Body of pancreas (tissue), 4 donors: ENCODE measurements around the gene UBQLN4. TPM values are rescaled to one million over a fixed set of nuclear protein-coding genes. Genes with fewer than 3 reads are reported as not detected.

Experiments used
- ATAC-seq: fragments of 150-250 bp; one replicate; pipeline ENCODE4 v1.9.1; 2016
- DNase-seq, 4 donors: peaks; one replicate each; pipeline ENCODE4 v3.0.0-alpha.2; 2019
- H3K27ac ChIP-seq, 4 donors: fragments of 200-600 bp; sonication (generic); 1 replicate in 3 of 4; 2 replicates in 1 of 4; pipeline versions ENCODE4 v1.5.1 to v1.6.1; 2016 to 2019; ENCODE audit warnings: mild to moderate bottlenecking in 1 of 4, mixed read lengths in 1 of 4, moderate library complexity in 1 of 4
- H3K27me3 ChIP-seq, 2 donors: fragments of 200-600 bp; sonication (generic); one replicate each; pipeline ENCODE4 v1.6.0; 2016; ENCODE audit warnings: mild to moderate bottlenecking in 1 of 2
- H3K36me3 ChIP-seq, 2 donors: fragments of 200-600 bp; sonication (generic); replicated peaks in 1 of 2; 2 replicates each; pipeline ENCODE4 v1.5.1; 2016; ENCODE audit warnings: low read depth in 2 of 2; ENCODE audit not compliant: insufficient read depth in 1 of 2
- H3K4me1 ChIP-seq: fragments of 200-600 bp; sonication (generic); one replicate; pipeline ENCODE4 v1.6.0; 2016
- H3K4me3 ChIP-seq, 2 donors: fragments of 200-600 bp; sonication (generic); 1 replicate in 1 of 2; 2 replicates in 1 of 2; pipeline ENCODE4 v1.5.1; 2016 to 2019
- H3K9me3 ChIP-seq, 3 donors: fragments of 200-600 bp; sonication (generic); 1 replicate in 2 of 3; 2 replicates in 1 of 3; pipeline ENCODE4 v1.5.1; 2016
- POLR2A ChIP-seq, 3 donors: fragments of 450-650 bp; IDR thresholded peaks; one replicate each; pipeline ENCODE4 v1.6.1; 2016; ENCODE audit warnings: antibody characterized with exemption in 3 of 3, mild to moderate bottlenecking in 2 of 3
- WGBS, 2 donors: methylation state at CpG; one replicate each; pipeline ENCODE4 v1.1.5; 2017; 5-methylcytosine and 5-hydroxymethylcytosine counted together
- intact Hi-C: fragments of 100-400 bp; cut with DNase I; formaldehyde crosslinking; loops from one replicate; pipeline ENCODE4 v1.15.1; 2023
- total RNA-seq, 2 donors: library from RNA; depleted of rRNA; stranded (reverse); fragments of >200 nt; gene quantifications; one replicate each; pipeline ENCODE4 v1.1.0, GENCODE V29; 2016
- TF ChIP-seq, protein P1 (sequence below), 7 experiments: fragments of 450-650 bp in 4 of 7; fragments of 200-600 bp in 3 of 7; sonication (generic) in 3 of 7; IDR thresholded peaks; one replicate each; pipeline ENCODE4 v1.5.1; 2016 to 2019; ENCODE audit warnings: antibody characterized with exemption in 7 of 7

The UBQLN4 gene
- total RNA-seq, 2 donors from 2014 or later = 16.5 to 16.9 TPM

- Histone ChIP-seq H3K27me3 (no peaks in the 10 kb centered on the region), H3K4me3 (no peak overlapping the region), H3K27ac (no peak overlapping the region), H3K4me1 (peaks cover 9% of the 10 kb centered on the region), H3K9me3 (no peaks in the 10 kb centered on the region), H3K36me3 (no peaks in the 10 kb centered on the region)
- no peak for TF ChIP-seq POLR2A (IDR thresholded peaks at IDR 0.05)
- TF ChIP-seq, protein P1, sequence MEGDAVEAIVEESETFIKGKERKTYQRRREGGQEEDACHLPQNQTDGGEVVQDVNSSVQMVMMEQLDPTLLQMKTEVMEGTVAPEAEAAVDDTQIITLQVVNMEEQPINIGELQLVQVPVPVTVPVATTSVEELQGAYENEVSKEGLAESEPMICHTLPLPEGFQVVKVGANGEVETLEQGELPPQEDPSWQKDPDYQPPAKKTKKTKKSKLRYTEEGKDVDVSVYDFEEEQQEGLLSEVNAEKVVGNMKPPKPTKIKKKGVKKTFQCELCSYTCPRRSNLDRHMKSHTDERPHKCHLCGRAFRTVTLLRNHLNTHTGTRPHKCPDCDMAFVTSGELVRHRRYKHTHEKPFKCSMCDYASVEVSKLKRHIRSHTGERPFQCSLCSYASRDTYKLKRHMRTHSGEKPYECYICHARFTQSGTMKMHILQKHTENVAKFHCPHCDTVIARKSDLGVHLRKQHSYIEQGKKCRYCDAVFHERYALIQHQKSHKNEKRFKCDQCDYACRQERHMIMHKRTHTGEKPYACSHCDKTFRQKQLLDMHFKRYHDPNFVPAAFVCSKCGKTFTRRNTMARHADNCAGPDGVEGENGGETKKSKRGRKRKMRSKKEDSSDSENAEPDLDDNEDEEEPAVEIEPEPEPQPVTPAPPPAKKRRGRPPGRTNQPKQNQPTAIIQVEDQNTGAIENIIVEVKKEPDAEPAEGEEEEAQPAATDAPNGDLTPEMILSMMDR (IDR thresholded peaks at IDR 0.05) = no peak
- no peak for DNase-seq
- ATAC-seq = no peak
- intact Hi-C loops = no loop called here
- WGBS, 2 donors = 67 to 68% methylated on average over 5 of the region's 5 CpGs
These were observed 28.8 kb downstream of the UBQLN4 start for GRCh38 chr1:156024801-156025200.

- H3K36me3 ChIP-seq = peaks cover 0 to 6% of the 10 kb centered on the region in 2 donors
- ATAC-seq (no peak), DNase-seq (no peak)
- H3K9me3 ChIP-seq = no peaks in the 10 kb centered on the region
- intact Hi-C loops = no loop called here
- TF ChIP-seq, protein P1 (IDR thresholded peaks at IDR 0.05) = no peak
- no peak for TF ChIP-seq POLR2A (IDR thresholded peaks at IDR 0.05)
- no peaks in the 10 kb centered on the region for H3K27me3 ChIP-seq
- H3K4me1 ChIP-seq = peaks cover 23% of the 10 kb centered on the region
- no peak overlapping the region for H3K27ac ChIP-seq
- H3K4me3 ChIP-seq = no peak overlapping the region
- 51 to 59% methylated on average over 2 of the region's 2 CpGs for WGBS, 2 donors
These were observed 31.6 kb downstream of the UBQLN4 start for GRCh38 chr1:156021954-156022353.

DNA sequence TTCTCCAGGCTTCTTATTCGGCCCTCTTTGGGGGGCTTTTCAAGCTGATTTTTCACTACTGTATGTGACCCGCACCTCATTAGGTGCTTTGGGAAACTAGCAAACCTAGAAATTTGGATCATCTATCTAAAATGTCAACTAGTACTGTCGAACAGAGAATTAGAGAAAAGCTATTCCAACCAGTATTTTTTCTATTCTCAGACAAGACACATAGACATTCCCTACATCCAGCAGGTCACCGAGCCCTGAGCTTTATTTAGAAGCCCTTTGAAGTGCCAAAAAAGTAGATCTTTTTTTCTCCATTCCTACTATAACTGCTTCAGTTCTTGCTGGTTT is 32.5 kb downstream of the UBQLN4 start:
- Histone ChIP-seq H3K27me3 (no peaks in the 10 kb centered on the region), H3K4me1 (peaks cover 22% of the 10 kb centered on the region), H3K4me3 (peak overlapping the region in 1 of 2 donors; percentile 81), H3K9me3 (no peaks in the 10 kb centered on the region), H3K36me3 (peaks cover 0 to 12% of the 10 kb centered on the region in 2 donors), H3K27ac (peak overlapping the region in 3 of 4 donors; percentile 59 to 86 (median 76))
- 2 to 4% methylated on average over 4 of the region's 4 CpGs for WGBS, 2 donors
- ATAC-seq = no peak
- TF ChIP-seq, protein P1 (IDR thresholded peaks at IDR 0.05) = no peak
- TF ChIP-seq POLR2A (IDR thresholded peaks at IDR 0.05) = no peak
- intact Hi-C loops = no loop called here
- DNase-seq = no peak

DNA sequence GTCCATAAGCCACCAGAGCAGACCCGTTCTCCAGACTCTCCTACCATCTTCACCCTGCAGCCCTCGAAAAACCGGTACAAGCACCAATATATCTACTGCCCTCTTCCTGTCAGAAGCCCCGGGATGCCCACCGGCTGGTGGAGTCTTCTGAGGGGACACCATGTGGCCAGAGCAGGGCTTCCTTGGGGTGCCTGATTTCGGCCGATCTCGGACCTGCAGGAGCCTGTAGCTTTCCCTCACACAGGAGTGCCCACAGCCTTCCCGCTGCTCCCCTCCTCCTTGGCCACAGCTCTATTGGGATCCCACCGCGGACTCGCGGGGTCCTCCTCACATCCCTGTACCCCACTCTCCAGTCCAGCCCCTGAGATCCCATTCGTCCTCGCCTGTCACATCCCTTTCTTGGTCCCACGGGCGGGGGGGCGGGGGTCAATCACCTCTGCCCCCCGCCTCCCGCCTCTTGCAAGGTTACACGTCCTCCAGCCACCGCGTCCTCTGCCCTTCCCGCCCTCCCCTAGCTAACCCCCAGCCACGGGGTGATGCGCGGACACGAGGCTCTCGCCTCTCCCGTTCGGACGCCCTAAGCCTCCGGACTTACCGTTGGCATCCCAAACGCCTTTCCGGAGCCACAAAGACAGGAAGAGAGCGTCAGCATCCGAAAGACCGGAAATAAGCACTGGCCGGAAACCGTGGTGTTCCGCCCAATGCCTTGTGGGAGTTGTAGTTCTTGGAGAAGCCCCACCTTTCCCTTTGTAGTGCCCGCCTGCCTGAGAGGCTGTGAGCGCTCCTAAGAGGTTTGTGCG is 33.1 kb downstream of the UBQLN4 start, which contains the start of gene SSR2:
TSS of gene SSR2 (minus strand) at position 659 of the 800 bp plus-strand sequence. CDS start 784 bp downstream, outside the sequence.
- Histone ChIP-seq H3K27ac (peak within 1 kb of the TSS; percentile 59 to 90 (median 81)), H3K4me1 (peaks cover 18% of the 10 kb centered on the region), H3K4me3 (peak within 1 kb of the TSS; percentile 81 to 85), H3K9me3 (no peaks in the 10 kb centered on the region), H3K27me3 (no peaks in the 10 kb centered on the region), H3K36me3 (peaks cover 0 to 12% of the 10 kb centered on the region in 2 donors)
- WGBS, 2 donors = 0 to 1% methylated on average over 23 to 44 of the region's 45 CpGs
- TF ChIP-seq, protein P1 (IDR thresholded peaks at IDR 0.05) = no peak
- peak; percentile 26 to 67 (median 62) for TF ChIP-seq POLR2A (IDR thresholded peaks at IDR 0.05)
- DNase-seq (peak; percentile 86 to 91 (median 88)), ATAC-seq (peak; percentile 96)
- intact Hi-C loops = no loop called here
